Vagina (tissue), 2 donors: ENCODE results near the gene ZNF536. TPM values are rescaled to one million over a fixed set of nuclear protein-coding genes. Genes with fewer than 3 reads are reported as not detected.

ENCODE experiments used
- DNase-seq, 2 donors: peaks; one replicate each; pipeline ENCODE4 v3.0.0-alpha.2; 2017; ENCODE audit errors: extremely low spot score in 2 of 2
- H3K27ac ChIP-seq: fragments of 200-600 bp; sonication (generic); one replicate; pipeline ENCODE4 v1.5.1; 2019
- H3K27me3 ChIP-seq: fragments of 200-600 bp; sonication (generic); one replicate; pipeline ENCODE4 v1.5.1; 2019
- H3K36me3 ChIP-seq, 2 donors: fragments of 200-600 bp; sonication (generic); one replicate each; pipeline ENCODE4 v1.5.1; 2017 to 2019
- H3K4me1 ChIP-seq: fragments of 200-600 bp; sonication (generic); one replicate; pipeline ENCODE4 v1.5.1; 2019
- H3K4me3 ChIP-seq, 2 donors: fragments of 200-600 bp; sonication (generic); 1 replicate in 1 of 2; 2 replicates in 1 of 2; pipeline ENCODE4 v1.5.1; 2016 to 2019
- H3K9me3 ChIP-seq: fragments of 200-600 bp; sonication (generic); one replicate; pipeline ENCODE4 v1.5.1; 2019
- POLR2A ChIP-seq, 2 donors: fragments of 450-650 bp; IDR thresholded peaks; one replicate each; pipeline ENCODE4 v1.6.1; 2017; ENCODE audit warnings: antibody characterized with exemption in 2 of 2, mild to moderate bottlenecking in 2 of 2, moderate library complexity in 2 of 2
- POLR2AphosphoS5 ChIP-seq, 2 donors: sonication (generic); formaldehyde crosslinking; IDR thresholded peaks; one replicate each; pipeline ENCODE4 v1.9.0; 2017; ENCODE audit warnings: antibody characterized with exemption in 2 of 2, mild to moderate bottlenecking in 2 of 2, low read depth in 1 of 2; ENCODE audit not compliant: insufficient read depth in 1 of 2
- intact Hi-C: fragments of 100-400 bp; cut with DNase I; formaldehyde crosslinking; loops from one replicate; pipeline ENCODE4 v1.15.1; 2023
- total RNA-seq: library from RNA; depleted of rRNA; stranded (reverse); fragments of >200 nt; gene quantifications from one replicate; pipeline ENCODE4 v1.2.3, GENCODE V29; 2016
- TF ChIP-seq, protein P1 (sequence below), 3 experiments: fragments of 450-650 bp in 2 of 3; fragments of 200-600 bp in 1 of 3; sonication (generic) in 1 of 3; IDR thresholded peaks; one replicate each; pipeline ENCODE4 v1.5.1; 2017 to 2019; ENCODE audit warnings: antibody characterized with exemption in 3 of 3, mild to moderate bottlenecking in 2 of 3, moderate library complexity in 2 of 3

The ZNF536 gene
- total RNA-seq, 1 donor from 2014 or later = 2.5 TPM

DNA sequence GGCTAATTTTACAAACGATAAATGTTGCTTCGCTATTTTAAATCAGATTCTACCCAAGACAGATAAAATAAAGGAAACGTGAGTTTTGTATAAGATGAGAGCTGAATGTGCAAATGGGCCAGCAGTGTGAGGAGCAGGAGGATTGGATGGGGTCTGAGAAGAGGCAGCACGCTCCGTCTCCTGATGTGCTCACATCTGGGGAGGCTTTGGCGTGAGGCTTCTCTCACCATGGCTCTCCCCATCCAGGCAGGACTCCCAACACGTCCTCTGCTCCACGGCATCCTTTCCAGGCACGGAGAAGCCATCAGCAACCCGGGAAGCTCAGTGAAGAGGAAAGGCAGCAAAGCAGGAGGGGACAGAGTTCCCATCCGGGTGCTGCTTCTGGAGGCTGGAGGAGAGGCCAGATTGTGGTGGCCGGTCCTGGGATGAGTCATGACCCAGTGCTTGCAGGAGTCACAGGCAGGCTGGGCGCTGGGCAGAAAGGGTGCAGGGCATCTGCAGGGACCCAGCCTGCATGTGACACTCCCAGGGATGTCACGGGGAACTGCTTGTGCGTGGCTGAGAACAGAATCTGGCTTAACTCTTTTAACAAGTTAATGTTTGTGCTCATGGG, 47.5 kb downstream of the ZNF536 start:
- Histone ChIP-seq H3K27ac (no peak overlapping the region), H3K36me3 (no peaks in the 10 kb centered on the region), H3K27me3 (no peaks in the 10 kb centered on the region), H3K9me3 (no peaks in the 10 kb centered on the region), H3K4me1 (no peaks in the 10 kb centered on the region), H3K4me3 (no peak overlapping the region)
- no peak for DNase-seq
- TF ChIP-seq POLR2A (IDR thresholded peaks at IDR 0.05) (no peak), POLR2AphosphoS5 (IDR thresholded peaks at IDR 0.05; ENCODE audit: insufficient read depth in 1 of 2, low read depth in 1 of 2) (no peak)
- TF ChIP-seq, protein P1, sequence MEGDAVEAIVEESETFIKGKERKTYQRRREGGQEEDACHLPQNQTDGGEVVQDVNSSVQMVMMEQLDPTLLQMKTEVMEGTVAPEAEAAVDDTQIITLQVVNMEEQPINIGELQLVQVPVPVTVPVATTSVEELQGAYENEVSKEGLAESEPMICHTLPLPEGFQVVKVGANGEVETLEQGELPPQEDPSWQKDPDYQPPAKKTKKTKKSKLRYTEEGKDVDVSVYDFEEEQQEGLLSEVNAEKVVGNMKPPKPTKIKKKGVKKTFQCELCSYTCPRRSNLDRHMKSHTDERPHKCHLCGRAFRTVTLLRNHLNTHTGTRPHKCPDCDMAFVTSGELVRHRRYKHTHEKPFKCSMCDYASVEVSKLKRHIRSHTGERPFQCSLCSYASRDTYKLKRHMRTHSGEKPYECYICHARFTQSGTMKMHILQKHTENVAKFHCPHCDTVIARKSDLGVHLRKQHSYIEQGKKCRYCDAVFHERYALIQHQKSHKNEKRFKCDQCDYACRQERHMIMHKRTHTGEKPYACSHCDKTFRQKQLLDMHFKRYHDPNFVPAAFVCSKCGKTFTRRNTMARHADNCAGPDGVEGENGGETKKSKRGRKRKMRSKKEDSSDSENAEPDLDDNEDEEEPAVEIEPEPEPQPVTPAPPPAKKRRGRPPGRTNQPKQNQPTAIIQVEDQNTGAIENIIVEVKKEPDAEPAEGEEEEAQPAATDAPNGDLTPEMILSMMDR (IDR thresholded peaks at IDR 0.05) = no peak
- intact Hi-C loops = no loop called here

DNA sequence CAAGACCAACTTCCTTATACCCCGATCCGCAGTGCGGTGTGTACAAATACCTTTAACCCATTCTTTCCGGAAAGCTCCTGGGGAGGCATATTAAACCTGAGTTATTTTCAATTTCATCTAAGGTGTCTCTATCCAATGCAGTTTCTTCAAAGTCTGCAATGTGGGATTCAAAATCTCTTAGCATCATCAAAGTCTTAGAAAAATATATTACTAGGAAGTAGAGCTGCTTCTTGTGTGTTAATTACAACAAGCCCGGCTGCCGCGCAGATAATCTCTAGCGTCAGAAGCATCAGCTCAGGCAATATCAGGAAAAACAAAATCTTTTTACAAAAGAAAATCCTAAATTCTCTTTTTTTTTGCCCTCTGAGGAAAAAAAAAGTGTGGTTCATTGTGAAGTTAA, 48.1 kb downstream of the ZNF536 start:
- H3K36me3 ChIP-seq = no peaks in the 10 kb centered on the region
- H3K27ac ChIP-seq = no peak overlapping the region
- DNase-seq = no peak
- TF ChIP-seq, protein P1 (IDR thresholded peaks at IDR 0.05) = no peak
- no peak for TF ChIP-seq POLR2AphosphoS5 (IDR thresholded peaks at IDR 0.05; ENCODE audit: insufficient read depth in 1 of 2, low read depth in 1 of 2)
- no peak for TF ChIP-seq POLR2A (IDR thresholded peaks at IDR 0.05)
- H3K9me3 ChIP-seq = no peaks in the 10 kb centered on the region
- intact Hi-C loops = no loop called here
- no peaks in the 10 kb centered on the region for H3K27me3 ChIP-seq
- no peaks in the 10 kb centered on the region for H3K4me1 ChIP-seq
- no peak overlapping the region for H3K4me3 ChIP-seq

DNA sequence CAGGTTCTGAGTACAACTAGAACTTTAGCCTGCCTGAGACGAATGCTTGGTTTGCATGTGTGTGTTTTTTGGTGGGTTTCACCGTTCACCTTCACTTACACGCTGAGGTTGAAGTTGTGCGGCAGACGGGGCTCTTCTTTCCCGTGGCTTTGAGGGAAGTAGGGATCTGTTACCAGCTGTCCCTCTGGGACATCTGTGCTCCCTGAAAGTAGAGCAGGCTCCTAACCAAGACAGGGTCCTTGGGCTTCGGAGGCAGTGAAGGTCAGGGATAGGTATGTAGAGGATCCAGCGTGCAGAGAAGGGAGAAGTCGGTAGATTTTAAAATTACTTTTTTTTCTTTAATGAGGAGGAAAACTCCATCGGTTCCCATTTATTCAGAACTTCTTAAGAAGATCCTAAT, 48.7 kb downstream of the ZNF536 start:
- TF ChIP-seq POLR2A (IDR thresholded peaks at IDR 0.05) = no peak
- no peak for TF ChIP-seq POLR2AphosphoS5 (IDR thresholded peaks at IDR 0.05; ENCODE audit: insufficient read depth in 1 of 2, low read depth in 1 of 2)
- TF ChIP-seq, protein P1 (IDR thresholded peaks at IDR 0.05) = no peak

DNA sequence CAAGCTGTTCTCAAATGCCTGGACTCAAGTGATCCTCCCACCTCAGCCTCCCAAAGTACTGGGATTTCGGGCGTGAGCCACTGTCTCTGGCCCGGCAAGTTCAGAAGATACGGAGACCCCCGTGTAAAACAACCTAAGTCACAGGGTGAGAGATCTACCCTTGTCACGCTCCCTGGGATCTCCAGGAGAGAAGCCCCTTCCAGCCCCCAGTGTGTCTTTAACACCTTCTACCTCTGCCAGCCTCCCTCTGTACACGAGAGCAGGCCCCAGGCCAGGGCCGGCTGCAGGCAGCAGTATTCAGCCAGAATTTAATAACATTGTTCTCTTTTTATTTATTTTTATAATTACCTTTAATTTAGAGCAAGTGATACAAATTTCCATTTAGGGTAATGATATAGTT, 49.4 kb downstream of the ZNF536 start:
- no peaks in the 10 kb centered on the region for H3K27me3 ChIP-seq
- intact Hi-C loops = no loop called here
- H3K9me3 ChIP-seq = no peaks in the 10 kb centered on the region
- H3K4me1 ChIP-seq = no peaks in the 10 kb centered on the region
- no peak for DNase-seq
- H3K4me3 ChIP-seq = no peak overlapping the region
- TF ChIP-seq, protein P1 (IDR thresholded peaks at IDR 0.05) = no peak
- TF ChIP-seq POLR2AphosphoS5 (IDR thresholded peaks at IDR 0.05; ENCODE audit: insufficient read depth in 1 of 2, low read depth in 1 of 2) (no peak), POLR2A (IDR thresholded peaks at IDR 0.05) (no peak)
- no peaks in the 10 kb centered on the region for H3K36me3 ChIP-seq
- H3K27ac ChIP-seq = no peak overlapping the region

More for the DNA sequence above, 48.7 kb downstream of the ZNF536 start:
- intact Hi-C loops = no loop called here
- no peak for DNase-seq
- Histone ChIP-seq H3K27me3 (no peaks in the 10 kb centered on the region), H3K4me1 (no peaks in the 10 kb centered on the region), H3K36me3 (no peaks in the 10 kb centered on the region), H3K9me3 (no peaks in the 10 kb centered on the region), H3K27ac (no peak overlapping the region), H3K4me3 (no peak overlapping the region)

DNA sequence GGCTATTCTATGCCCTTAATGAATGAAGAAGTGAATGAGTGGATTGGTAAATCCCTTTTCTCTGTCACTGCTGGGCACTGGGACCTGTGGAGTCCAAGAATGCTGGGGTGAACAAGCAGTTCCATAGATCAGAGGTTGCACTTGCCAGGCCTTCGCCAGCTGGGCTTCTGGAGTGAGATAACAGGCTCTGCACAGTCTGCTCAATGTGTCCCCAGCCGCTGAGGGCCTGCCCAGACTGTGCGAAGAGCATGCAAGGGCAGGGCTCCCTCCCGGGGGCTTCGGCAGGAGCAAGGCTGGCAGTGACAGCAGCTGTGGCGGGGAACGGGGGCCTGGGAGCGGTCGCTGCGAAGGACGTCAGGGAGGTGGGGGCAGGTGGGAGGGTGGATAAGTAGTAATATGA, 51.3 kb downstream of the ZNF536 start:
- TF ChIP-seq POLR2AphosphoS5 (IDR thresholded peaks at IDR 0.05; ENCODE audit: insufficient read depth in 1 of 2, low read depth in 1 of 2) (no peak), POLR2A (IDR thresholded peaks at IDR 0.05) (no peak)
- TF ChIP-seq, protein P1 (IDR thresholded peaks at IDR 0.05) = no peak
- no peak for DNase-seq
- Histone ChIP-seq H3K36me3 (no peaks in the 10 kb centered on the region), H3K4me3 (no peak overlapping the region), H3K4me1 (no peaks in the 10 kb centered on the region), H3K27me3 (no peaks in the 10 kb centered on the region), H3K9me3 (no peaks in the 10 kb centered on the region), H3K27ac (no peak overlapping the region)
- intact Hi-C loops = no loop called here
